Neural cell (in vitro differentiated cells): ENCODE measurements around the gene TNKS2. TPM values are rescaled to one million over a fixed set of nuclear protein-coding genes. Genes with fewer than 3 reads are reported as not detected.
"Not testable (repeated sequence)": the region's sequence is repeated elsewhere in the genome, so short reads cannot be mapped to it uniquely, and the experiment has no call there.

Experiments used
- H2AFZ ChIP-seq: fragments of 200-600, 300-800 bp; sonication (generic), shearing (Covaris generic); 2 replicates; pipeline ENCODE4 v1.6.0; 2014; ENCODE audit warnings: low read depth, mild to moderate bottlenecking, antibody characterized with exemption, low read length, moderate library complexity
- H3F3A ChIP-seq: fragments of 200-600 bp; shearing (Covaris generic); 2 replicates; pipeline ENCODE4 v1.6.1; 2016; ENCODE audit warnings: mild to moderate bottlenecking, moderate library complexity, mixed read lengths, antibody characterized with exemption, low read length; ENCODE audit not compliant: insufficient read depth, poor library complexity, severe bottlenecking
- H3K27ac ChIP-seq: fragments of 200-600, 300-800 bp; sonication (generic), shearing (Covaris generic); 2 replicates; pipeline ENCODE4 v1.5.1; 2014; ENCODE audit warnings: mild to moderate bottlenecking, low read length, moderate library complexity
- H3K27me3 ChIP-seq: fragments of 300-800, 200-600 bp; sonication (generic), shearing (Covaris generic); 2 replicates; pipeline ENCODE4 v1.6.0; 2014; ENCODE audit warnings: mild to moderate bottlenecking, low read depth, low read length, moderate library complexity; ENCODE audit not compliant: insufficient read depth
- H3K36me3 ChIP-seq: fragments of 300-800, 200-600 bp; sonication (generic), shearing (Covaris generic); 2 replicates; pipeline ENCODE4 v1.5.1; 2014; ENCODE audit warnings: mild to moderate bottlenecking, antibody characterized with exemption, low read length, moderate library complexity; ENCODE audit not compliant: insufficient read depth
- H3K4me2 ChIP-seq: fragments of 300-800, 200-600 bp; sonication (generic), shearing (Covaris generic); 2 replicates; pipeline ENCODE4 v1.6.0; 2014; ENCODE audit warnings: mild to moderate bottlenecking, low read length
- H3K4me3 ChIP-seq: fragments of 300-800, 200-600 bp; sonication (generic), shearing (Covaris generic); 2 replicates; pipeline ENCODE4 v1.5.1; 2014; ENCODE audit warnings: mild to moderate bottlenecking, low read length, moderate library complexity
- H3K79me2 ChIP-seq: fragments of 200-600 bp; shearing (Covaris generic); replicated peaks from 2 replicates; pipeline ENCODE4 v1.6.0; 2014; ENCODE audit warnings: mild to moderate bottlenecking, low read length, moderate library complexity; ENCODE audit not compliant: insufficient read depth
- H3K9ac ChIP-seq: fragments of 300-800, 200-600 bp; sonication (generic), shearing (Covaris generic); 2 replicates; pipeline ENCODE4 v1.6.1; 2016; ENCODE audit warnings: mild to moderate bottlenecking, low read length, mixed read lengths
- H3K9me2 ChIP-seq: fragments of 200-600 bp; shearing (Covaris generic); 2 replicates; pipeline ENCODE4 v1.6.1; 2016; ENCODE audit warnings: mild to moderate bottlenecking, low read length, mixed read lengths; ENCODE audit not compliant: insufficient read depth
- H3K9me3 ChIP-seq: fragments of 200-600, 300-800 bp; sonication (generic), shearing (Covaris generic); 2 replicates; pipeline ENCODE4 v1.6.1; 2016; ENCODE audit warnings: mild to moderate bottlenecking, mixed run types, low read length, moderate library complexity, mixed read lengths
- H4K20me1 ChIP-seq: fragments of 200-600 bp; shearing (Covaris generic); 2 replicates; pipeline ENCODE4 v1.6.1; 2016; ENCODE audit warnings: mild to moderate bottlenecking, mixed run types; ENCODE audit not compliant: insufficient read depth
- EP300 ChIP-seq: fragments of 450-650 bp; conservative IDR thresholded peaks from 2 replicates; pipeline ENCODE4 v1.6.1; 2014; ENCODE audit warnings: antibody characterized with exemption, mild to moderate bottlenecking, moderate library complexity; ENCODE audit not compliant: poor library complexity, severe bottlenecking
- EZH2 ChIP-seq: fragments of 200-600, 300-800 bp; shearing (Covaris generic), sonication (generic); IDR thresholded peaks from 2 replicates; pipeline ENCODE4 v1.6.1; 2014; ENCODE audit warnings: antibody characterized with exemption, low read length, borderline replicate concordance, mild to moderate bottlenecking; ENCODE audit not compliant: insufficient read depth, poor library complexity, severe bottlenecking
- MXI1 ChIP-seq: fragments of 450-650 bp; conservative IDR thresholded peaks from 2 replicates; pipeline ENCODE4 v1.6.1; 2014; ENCODE audit warnings: antibody characterized with exemption, mild to moderate bottlenecking; ENCODE audit not compliant: poor library complexity, severe bottlenecking
- POLR2AphosphoS5 ChIP-seq: IDR thresholded peaks from 2 replicates; pipeline ENCODE4 v1.6.1; 2012
- RAD21 ChIP-seq: fragments of 450-650 bp; conservative IDR thresholded peaks from 2 replicates; pipeline ENCODE4 v1.6.1; 2014; ENCODE audit warnings: antibody characterized with exemption, mild to moderate bottlenecking, moderate library complexity
- SMC3 ChIP-seq: fragments of 450-650 bp; conservative IDR thresholded peaks from 2 replicates; pipeline ENCODE4 v1.6.1; 2014; ENCODE audit warnings: antibody characterized with exemption, mild to moderate bottlenecking, moderate library complexity; ENCODE audit not compliant: poor library complexity
- TAF1 ChIP-seq: IDR thresholded peaks from 2 replicates; pipeline ENCODE4 v1.6.1; 2012; ENCODE audit warnings: low read depth
- polyA minus RNA-seq: library from RNA; depleted of rRNA, polyadenylated mRNA; stranded (reverse); fragments of >200 nt; gene quantifications from 2 replicates; pipeline ENCODE4 v1.2.3, GENCODE V29; 2014
- polyA plus RNA-seq: library from polyadenylated mRNA; depleted of rRNA; stranded (reverse); fragments of >200 nt; gene quantifications from 2 replicates; pipeline ENCODE4 v1.2.3, GENCODE V29; 2014
- TF ChIP-seq, protein P1 (sequence below): IDR thresholded peaks from 2 replicates; pipeline ENCODE4 v1.6.1; 2012; ENCODE audit warnings: borderline replicate concordance
- TF ChIP-seq, protein P2 (sequence below): fragments of 450-650 bp; IDR thresholded peaks from 2 replicates; pipeline ENCODE4 v1.5.1; 2014; ENCODE audit warnings: antibody characterized with exemption, mild to moderate bottlenecking, moderate library complexity; ENCODE audit not compliant: poor library complexity, severe bottlenecking

Gene TNKS2
- 28.0 and 30.4 TPM in 2 replicates for polyA plus RNA-seq
- 106 and 119 TPM in 2 replicates for polyA minus RNA-seq

DNA sequence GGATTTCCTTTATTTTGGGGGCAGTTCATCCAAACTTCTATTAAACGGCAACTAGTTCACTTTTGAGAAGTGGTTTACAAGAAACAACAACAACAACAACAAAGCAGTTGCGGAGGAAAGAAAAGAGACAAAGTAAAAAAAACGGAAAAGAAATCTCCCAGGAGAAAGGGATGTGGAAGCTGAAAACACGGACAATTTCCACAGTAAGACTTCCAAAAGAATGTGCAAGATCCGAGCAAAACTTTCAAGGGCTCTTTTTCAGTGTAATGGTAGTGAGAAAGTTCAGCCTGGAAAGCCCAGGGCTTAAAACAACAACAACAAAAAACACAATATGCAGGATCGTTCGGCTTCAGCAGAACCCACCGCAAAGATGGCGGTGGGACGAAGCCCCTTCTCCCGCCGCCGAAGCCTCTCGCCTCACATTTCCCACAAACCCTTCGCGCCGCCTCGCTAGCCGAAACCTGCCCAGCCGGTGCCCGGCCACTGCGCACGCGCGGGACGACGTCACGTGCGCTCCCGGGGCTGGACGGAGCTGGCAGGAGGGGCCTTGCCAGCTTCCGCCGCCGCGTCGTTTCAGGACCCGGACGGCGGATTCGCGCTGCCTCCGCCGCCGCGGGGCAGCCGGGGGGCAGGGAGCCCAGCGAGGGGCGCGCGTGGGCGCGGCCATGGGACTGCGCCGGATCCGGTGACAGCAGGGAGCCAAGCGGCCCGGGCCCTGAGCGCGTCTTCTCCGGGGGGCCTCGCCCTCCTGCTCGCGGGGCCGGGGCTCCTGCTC, at the start of gene TNKS2:
Gene TNKS2, plus strand, starts transcription at position 553 of the 775 bp plus-strand sequence. CDS start 265 bp downstream, outside the sequence.
- Histone ChIP-seq H3K9me2 (no peaks in the 10 kb centered on the region), H3K9ac (peak within 1 kb of the TSS; percentile 86), H3K27me3 (no peaks in the 10 kb centered on the region), H3F3A (no peaks in the 10 kb centered on the region), H3K4me3 (peak within 1 kb of the TSS; percentile 95), H3K4me2 (peak within 1 kb of the TSS; percentile 83), H4K20me1 (peaks cover 6% of the 10 kb centered on the region), H3K27ac (peak within 1 kb of the TSS; percentile 79), H3K9me3 (no peaks in the 10 kb centered on the region), H2AFZ (peak within 1 kb of the TSS; percentile 93), H3K79me2 (peaks cover 53% of the 10 kb centered on the region), H3K36me3 (no peaks in the 10 kb centered on the region)
- TF ChIP-seq RAD21 (no peak), EP300 (peak; percentile 66), TAF1 (no peak), POLR2AphosphoS5 (peak; percentile 81), EZH2 (no peak), SMC3 (peak; percentile 43), MXI1 (peak; percentile 89)
- TF ChIP-seq, protein P1, sequence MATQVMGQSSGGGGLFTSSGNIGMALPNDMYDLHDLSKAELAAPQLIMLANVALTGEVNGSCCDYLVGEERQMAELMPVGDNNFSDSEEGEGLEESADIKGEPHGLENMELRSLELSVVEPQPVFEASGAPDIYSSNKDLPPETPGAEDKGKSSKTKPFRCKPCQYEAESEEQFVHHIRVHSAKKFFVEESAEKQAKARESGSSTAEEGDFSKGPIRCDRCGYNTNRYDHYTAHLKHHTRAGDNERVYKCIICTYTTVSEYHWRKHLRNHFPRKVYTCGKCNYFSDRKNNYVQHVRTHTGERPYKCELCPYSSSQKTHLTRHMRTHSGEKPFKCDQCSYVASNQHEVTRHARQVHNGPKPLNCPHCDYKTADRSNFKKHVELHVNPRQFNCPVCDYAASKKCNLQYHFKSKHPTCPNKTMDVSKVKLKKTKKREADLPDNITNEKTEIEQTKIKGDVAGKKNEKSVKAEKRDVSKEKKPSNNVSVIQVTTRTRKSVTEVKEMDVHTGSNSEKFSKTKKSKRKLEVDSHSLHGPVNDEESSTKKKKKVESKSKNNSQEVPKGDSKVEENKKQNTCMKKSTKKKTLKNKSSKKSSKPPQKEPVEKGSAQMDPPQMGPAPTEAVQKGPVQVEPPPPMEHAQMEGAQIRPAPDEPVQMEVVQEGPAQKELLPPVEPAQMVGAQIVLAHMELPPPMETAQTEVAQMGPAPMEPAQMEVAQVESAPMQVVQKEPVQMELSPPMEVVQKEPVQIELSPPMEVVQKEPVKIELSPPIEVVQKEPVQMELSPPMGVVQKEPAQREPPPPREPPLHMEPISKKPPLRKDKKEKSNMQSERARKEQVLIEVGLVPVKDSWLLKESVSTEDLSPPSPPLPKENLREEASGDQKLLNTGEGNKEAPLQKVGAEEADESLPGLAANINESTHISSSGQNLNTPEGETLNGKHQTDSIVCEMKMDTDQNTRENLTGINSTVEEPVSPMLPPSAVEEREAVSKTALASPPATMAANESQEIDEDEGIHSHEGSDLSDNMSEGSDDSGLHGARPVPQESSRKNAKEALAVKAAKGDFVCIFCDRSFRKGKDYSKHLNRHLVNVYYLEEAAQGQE: no peak
- TF ChIP-seq, protein P2, sequence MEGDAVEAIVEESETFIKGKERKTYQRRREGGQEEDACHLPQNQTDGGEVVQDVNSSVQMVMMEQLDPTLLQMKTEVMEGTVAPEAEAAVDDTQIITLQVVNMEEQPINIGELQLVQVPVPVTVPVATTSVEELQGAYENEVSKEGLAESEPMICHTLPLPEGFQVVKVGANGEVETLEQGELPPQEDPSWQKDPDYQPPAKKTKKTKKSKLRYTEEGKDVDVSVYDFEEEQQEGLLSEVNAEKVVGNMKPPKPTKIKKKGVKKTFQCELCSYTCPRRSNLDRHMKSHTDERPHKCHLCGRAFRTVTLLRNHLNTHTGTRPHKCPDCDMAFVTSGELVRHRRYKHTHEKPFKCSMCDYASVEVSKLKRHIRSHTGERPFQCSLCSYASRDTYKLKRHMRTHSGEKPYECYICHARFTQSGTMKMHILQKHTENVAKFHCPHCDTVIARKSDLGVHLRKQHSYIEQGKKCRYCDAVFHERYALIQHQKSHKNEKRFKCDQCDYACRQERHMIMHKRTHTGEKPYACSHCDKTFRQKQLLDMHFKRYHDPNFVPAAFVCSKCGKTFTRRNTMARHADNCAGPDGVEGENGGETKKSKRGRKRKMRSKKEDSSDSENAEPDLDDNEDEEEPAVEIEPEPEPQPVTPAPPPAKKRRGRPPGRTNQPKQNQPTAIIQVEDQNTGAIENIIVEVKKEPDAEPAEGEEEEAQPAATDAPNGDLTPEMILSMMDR: peak; percentile 48

DNA sequence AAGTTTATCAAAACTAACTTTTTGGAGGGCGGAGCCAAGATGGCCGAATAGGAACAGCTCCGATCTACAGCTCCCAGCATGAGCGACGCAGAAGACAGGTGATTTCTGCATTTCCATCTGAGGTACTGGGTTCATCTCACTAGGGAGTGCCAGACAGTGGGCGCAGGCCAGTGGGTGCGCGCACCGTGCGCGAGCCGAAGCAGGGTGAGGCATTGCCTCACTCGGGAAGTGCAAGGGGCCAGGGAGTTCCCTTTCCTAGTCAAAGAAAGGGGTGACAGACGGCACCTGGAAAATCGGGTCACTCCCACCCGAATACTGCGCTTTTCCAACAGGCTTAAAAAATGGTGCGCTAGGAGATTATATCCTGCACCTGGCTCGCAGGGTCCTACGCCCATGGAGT, 48.6 kb upstream of the TNKS2 start:
- not testable (repeated sequence) for H3K4me2 ChIP-seq, H2AFZ ChIP-seq, H3F3A ChIP-seq, H3K9ac ChIP-seq, H4K20me1 ChIP-seq, H3K27me3 ChIP-seq, H3K79me2 ChIP-seq, H3K9me2 ChIP-seq, H3K27ac ChIP-seq, H3K4me3 ChIP-seq, H3K36me3 ChIP-seq, H3K9me3 ChIP-seq
